HEK293 (cell line): ENCODE results near the gene FGD6.
A peak's percentile ranks its signal among the peaks of the same experiment; 100 is the strongest.

Experiments used
- CTCF ChIA-PET: fragments of 350-600 bp; formaldehyde crosslinking; extraction: SDS; loops from one replicate; lab custom pipeline; 2021; ENCODE audit warnings: antibody characterized with exemption; lab: Yijun Ruan, JAX
- POLR2A ChIA-PET: fragments of 300-600 bp; formaldehyde crosslinking; extraction: SDS; loops from one replicate; lab custom pipeline; 2020; ENCODE audit warnings: antibody characterized with exemption, inconsistent platforms; lab: Yijun Ruan, JAX
- H3K27ac ChIP-seq: fragments of 200-500 bp; sonication (Bioruptor generic); 2 replicates; pipeline ENCODE4 v1.5.1; 2014; ENCODE audit warnings: low read depth, low read length, control low read depth, inconsistent platforms; ENCODE audit errors: extremely low read depth
- H3K36me3 ChIP-seq, 2 experiments: fragments of 200-500 bp in 1 of 2; sonication (Bioruptor generic) in 1 of 2; 1 replicate in 1 of 2; 2 replicates in 1 of 2; pipeline ENCODE4 v1.5.1; 2014 to 2017; ENCODE audit warnings: inconsistent platforms in 2 of 2, low read length in 2 of 2; ENCODE audit not compliant: control insufficient read depth in 2 of 2, insufficient read depth in 1 of 2
- H3K4me1 ChIP-seq: fragments of 200-500 bp; sonication (Bioruptor generic); 2 replicates; pipeline ENCODE4 v1.5.1; 2014; ENCODE audit warnings: mild to moderate bottlenecking, low read length, inconsistent platforms; ENCODE audit not compliant: control insufficient read depth, insufficient read depth
- H3K4me3 ChIP-seq: 2 replicates; pipeline ENCODE4 v1.5.1; 2011; ENCODE audit warnings: low read depth, mild to moderate bottlenecking, control low read depth, low read length, moderate library complexity
- H3K9me3 ChIP-seq: fragments of 200-500 bp; sonication (Bioruptor generic); 2 replicates; pipeline ENCODE4 v1.5.1; 2014; ENCODE audit warnings: low read depth, low read length, inconsistent platforms; ENCODE audit not compliant: control insufficient read depth, insufficient read depth
- GLIS1 ChIP-seq: fragments of 450-650 bp; formaldehyde crosslinking; IDR thresholded peaks from 2 replicates; pipeline ENCODE4 v1.5.1; 2016; ENCODE audit warnings: missing biosample characterization, missing genetic modification characterization
- KLF9 ChIP-seq: fragments of 450-650 bp; formaldehyde crosslinking; IDR thresholded peaks from 2 replicates; pipeline ENCODE4 v1.5.1; 2016; ENCODE audit warnings: missing biosample characterization, missing genetic modification characterization, low read depth
- SP7 ChIP-seq: fragments of 450-650 bp; formaldehyde crosslinking; IDR thresholded peaks from 2 replicates; pipeline ENCODE4 v1.5.1; 2016; ENCODE audit warnings: missing biosample characterization, missing genetic modification characterization
- ZNF423 ChIP-seq: fragments of 450-650 bp; formaldehyde crosslinking; IDR thresholded peaks from 2 replicates; pipeline ENCODE4 v1.5.1; 2016; ENCODE audit warnings: missing biosample characterization, missing genetic modification characterization
- ZNF610 ChIP-seq: fragments of 450-650 bp; formaldehyde crosslinking; IDR thresholded peaks from 2 replicates; pipeline ENCODE4 v1.5.1; 2016; ENCODE audit warnings: missing biosample characterization, missing genetic modification characterization, borderline replicate concordance
- ZNF629 ChIP-seq: fragments of 450-650 bp; formaldehyde crosslinking; IDR thresholded peaks from 2 replicates; pipeline ENCODE4 v1.5.1; 2017; ENCODE audit warnings: missing biosample characterization, missing genetic modification characterization
- ZNF747 ChIP-seq: fragments of 450-650 bp; formaldehyde crosslinking; IDR thresholded peaks from 2 replicates; pipeline ENCODE4 v1.5.1; 2016; ENCODE audit warnings: missing biosample characterization, missing genetic modification characterization
- ZNF768 ChIP-seq: fragments of 450-650 bp; formaldehyde crosslinking; IDR thresholded peaks from 2 replicates; pipeline ENCODE4 v1.5.1; 2018; ENCODE audit warnings: missing biosample characterization, mild to moderate bottlenecking, missing genetic modification characterization
- ZSCAN16 ChIP-seq: fragments of 450-650 bp; formaldehyde crosslinking; IDR thresholded peaks from 2 replicates; pipeline ENCODE4 v1.5.1; 2016; ENCODE audit warnings: missing biosample characterization, missing genetic modification characterization
- TF ChIP-seq, protein P1 (sequence below): fragments of 450-650 bp; formaldehyde crosslinking; IDR thresholded peaks from 2 replicates; pipeline ENCODE4 v1.5.1; 2016; ENCODE audit warnings: missing biosample characterization, missing genetic modification characterization
- TF ChIP-seq, protein P2 (sequence below): fragments of 450-650 bp; IDR thresholded peaks from 2 replicates; pipeline ENCODE4 v1.5.1; 2018; ENCODE audit warnings: missing biosample characterization, mild to moderate bottlenecking, missing genetic modification characterization
- TF ChIP-seq, protein P3 (sequence below): fragments of 450-650 bp; formaldehyde crosslinking; IDR thresholded peaks from 2 replicates; pipeline ENCODE4 v1.5.1; 2016; ENCODE audit warnings: missing biosample characterization, missing genetic modification characterization

FGD6 gene

DNA sequence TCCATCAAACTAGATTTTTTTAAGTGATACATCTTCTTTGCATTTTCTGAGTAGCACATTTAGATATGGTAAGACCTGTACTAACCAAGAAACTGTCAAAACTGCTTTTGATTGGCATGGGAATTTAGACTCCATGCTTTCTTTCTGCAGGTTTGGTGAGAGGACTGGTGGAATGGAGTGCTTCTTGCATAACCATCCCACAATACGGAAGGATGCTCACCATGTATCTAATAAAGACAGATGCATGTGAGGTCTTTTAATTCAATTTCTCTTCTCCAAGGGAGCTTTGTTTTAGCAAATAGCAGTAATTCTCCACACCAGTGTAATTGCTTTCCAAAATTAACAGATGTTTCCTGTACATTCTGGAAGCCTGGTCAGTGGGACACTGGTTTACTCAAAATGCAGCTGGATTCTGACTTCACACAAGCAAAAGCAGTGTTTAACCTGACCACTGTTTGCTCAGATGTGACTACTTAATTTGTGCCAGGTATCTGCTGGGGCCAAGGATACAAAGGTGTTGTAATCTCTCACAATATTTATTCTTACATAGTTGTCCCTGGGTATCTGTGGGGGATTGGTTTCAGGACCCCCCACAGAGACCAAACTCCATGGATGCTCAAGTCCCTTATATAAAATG lies 26.1 kb downstream of the FGD6 start:
- ChIA-PET POLR2A (no interaction called here), CTCF (interaction anchor here (1.1 kb wide), 1 partner anchor 26 kb away, joined by 5 read pairs; the partner anchor contains the start of genes FGD6 and VEZT)
- Histone ChIP-seq H3K36me3 (no peaks in the 10 kb centered on the region), H3K4me3 (no peak overlapping the region), H3K27ac (no peak overlapping the region), H3K9me3 (no peaks in the 10 kb centered on the region), H3K4me1 (peaks cover 10% of the 10 kb centered on the region; the same call in 1 of the 2 replicates)
- TF ChIP-seq GLIS1 (peak; percentile 45), ZNF610 (tag by site-specific recombination) (no peak)

DNA sequence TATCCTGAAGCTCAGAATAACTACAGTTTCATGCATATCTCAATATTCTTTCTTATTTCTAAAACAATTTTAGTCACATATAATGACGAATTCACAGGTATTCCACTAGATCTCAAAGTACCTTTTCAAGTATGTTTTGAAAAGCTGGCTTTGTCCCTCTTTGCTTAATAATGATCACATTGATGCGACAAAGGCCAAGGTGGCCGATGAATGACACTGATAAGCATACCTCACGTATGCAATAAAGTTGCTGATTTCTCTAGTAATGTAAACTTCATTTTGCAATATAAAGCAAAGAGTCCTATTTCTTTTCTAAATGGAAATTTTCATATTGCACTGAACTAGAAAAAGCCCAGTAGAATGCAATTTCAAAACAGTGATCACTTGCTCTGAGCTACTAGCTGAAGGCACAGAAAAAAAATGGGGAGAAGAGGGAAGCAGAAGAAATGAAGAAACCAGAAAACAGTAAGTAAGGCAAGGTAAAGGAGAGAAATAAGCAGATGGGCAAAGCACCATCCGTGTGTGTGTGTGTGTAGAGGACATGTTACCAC lies 29.3 kb downstream of the FGD6 start:
- H3K9me3 ChIP-seq: no peaks in the 10 kb centered on the region
- CTCF ChIA-PET: interaction anchor here (0.6 to 1.9 kb wide), 2 partner anchors 9 to 28 kb away, joined by 4 to 5 read pairs; no protein-coding TSS in a partner anchor
- no peak overlapping the region for H3K27ac ChIP-seq
- POLR2A ChIA-PET: interaction anchor here (0.7 kb wide), 1 partner anchor 124 kb away, joined by 3 read pairs; no protein-coding TSS in a partner anchor
- no peaks in the 10 kb centered on the region for H3K36me3 ChIP-seq
- no peak overlapping the region for H3K4me3 ChIP-seq
- TF ChIP-seq, protein P1, sequence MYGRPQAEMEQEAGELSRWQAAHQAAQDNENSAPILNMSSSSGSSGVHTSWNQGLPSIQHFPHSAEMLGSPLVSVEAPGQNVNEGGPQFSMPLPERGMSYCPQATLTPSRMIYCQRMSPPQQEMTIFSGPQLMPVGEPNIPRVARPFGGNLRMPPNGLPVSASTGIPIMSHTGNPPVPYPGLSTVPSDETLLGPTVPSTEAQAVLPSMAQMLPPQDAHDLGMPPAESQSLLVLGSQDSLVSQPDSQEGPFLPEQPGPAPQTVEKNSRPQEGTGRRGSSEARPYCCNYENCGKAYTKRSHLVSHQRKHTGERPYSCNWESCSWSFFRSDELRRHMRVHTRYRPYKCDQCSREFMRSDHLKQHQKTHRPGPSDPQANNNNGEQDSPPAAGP (tag by site-specific recombination): no peak
- TF ChIP-seq ZNF629 (0 out of 2 replicates have a peak, but pooled peaks have one; percentile 4), ZSCAN16 (tag by site-specific recombination) (no peak), ZNF747 (tag by site-specific recombination) (no peak), SP7 (no peak)
- TF ChIP-seq, protein P2, sequence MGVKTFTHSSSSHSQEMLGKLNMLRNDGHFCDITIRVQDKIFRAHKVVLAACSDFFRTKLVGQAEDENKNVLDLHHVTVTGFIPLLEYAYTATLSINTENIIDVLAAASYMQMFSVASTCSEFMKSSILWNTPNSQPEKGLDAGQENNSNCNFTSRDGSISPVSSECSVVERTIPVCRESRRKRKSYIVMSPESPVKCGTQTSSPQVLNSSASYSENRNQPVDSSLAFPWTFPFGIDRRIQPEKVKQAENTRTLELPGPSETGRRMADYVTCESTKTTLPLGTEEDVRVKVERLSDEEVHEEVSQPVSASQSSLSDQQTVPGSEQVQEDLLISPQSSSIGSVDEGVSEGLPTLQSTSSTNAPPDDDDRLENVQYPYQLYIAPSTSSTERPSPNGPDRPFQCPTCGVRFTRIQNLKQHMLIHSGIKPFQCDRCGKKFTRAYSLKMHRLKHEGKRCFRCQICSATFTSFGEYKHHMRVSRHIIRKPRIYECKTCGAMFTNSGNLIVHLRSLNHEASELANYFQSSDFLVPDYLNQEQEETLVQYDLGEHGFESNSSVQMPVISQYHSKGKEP (tag by site-specific recombination): 0 out of 2 replicates have a peak, but pooled peaks have one; percentile 8
- H3K4me1 ChIP-seq: peaks cover 10% of the 10 kb centered on the region; the same call in 1 of the 2 replicates

DNA sequence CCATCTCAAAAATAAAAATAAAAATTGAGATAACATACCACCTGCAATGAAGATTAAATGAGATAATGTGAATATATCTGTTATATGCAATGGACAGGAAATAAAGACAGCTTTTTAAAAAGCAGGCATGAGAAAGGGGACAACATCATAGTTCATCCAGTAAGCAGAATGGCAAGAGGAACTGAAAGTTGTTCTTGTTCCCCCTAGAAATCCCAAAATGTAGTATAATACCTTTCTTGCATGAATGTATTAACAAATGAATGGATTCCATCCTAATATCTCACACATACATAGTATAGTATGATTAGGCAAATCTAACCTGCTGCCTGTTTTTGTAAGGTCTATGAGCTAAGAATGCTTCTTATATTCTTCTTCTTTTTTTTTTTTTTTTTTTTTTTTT lies 31.4 kb downstream of the FGD6 start:
- H3K27ac ChIP-seq: no peak overlapping the region
- POLR2A ChIA-PET: no interaction called here
- H3K36me3 ChIP-seq: no peaks in the 10 kb centered on the region
- peaks cover 10% of the 10 kb centered on the region; the same call in 1 of the 2 replicates for H3K4me1 ChIP-seq
- TF ChIP-seq KLF9 (no peak), ZNF423 (tag by site-specific recombination) (no peak), ZNF768 (tag by site-specific recombination) (no peak)
- TF ChIP-seq, protein P3, sequence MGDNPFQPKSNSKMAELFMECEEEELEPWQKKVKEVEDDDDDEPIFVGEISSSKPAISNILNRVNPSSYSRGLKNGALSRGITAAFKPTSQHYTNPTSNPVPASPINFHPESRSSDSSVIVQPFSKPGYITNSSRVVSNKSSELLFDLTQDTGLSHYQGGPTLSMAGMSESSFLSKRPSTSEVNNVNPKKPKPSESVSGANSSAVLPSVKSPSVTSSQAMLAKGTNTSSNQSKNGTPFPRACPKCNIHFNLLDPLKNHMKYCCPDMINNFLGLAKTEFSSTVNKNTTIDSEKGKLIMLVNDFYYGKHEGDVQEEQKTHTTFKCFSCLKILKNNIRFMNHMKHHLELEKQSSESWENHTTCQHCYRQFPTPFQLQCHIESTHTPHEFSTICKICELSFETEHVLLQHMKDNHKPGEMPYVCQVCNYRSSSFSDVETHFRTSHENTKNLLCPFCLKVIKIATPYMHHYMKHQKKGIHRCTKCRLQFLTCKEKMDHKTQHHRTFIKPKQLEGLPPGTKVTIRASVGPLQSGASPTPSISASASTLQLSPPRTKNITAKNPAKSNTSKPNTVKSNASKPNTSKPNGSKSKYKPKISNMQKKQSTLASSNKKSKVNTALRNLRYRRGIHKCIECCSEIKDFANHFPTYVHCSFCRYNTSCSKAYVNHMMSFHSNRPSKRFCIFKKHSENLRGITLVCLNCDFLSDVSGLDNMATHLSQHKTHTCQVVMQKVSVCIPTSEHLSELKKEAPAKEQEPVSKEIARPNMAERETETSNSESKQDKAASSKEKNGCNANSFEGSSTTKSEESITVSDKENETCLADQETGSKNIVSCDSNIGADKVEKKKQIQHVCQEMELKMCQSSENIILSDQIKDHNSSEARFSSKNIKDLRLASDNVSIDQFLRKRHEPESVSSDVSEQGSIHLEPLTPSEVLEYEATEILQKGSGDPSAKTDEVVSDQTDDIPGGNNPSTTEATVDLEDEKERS (tag by site-specific recombination): no peak
- TF ChIP-seq, all 188 proteins: peak for 0
- no peak overlapping the region for H3K4me3 ChIP-seq
- H3K9me3 ChIP-seq: no peaks in the 10 kb centered on the region
- CTCF ChIA-PET: no interaction called here
